ENCODE measurements around the gene PINLYP. TPM values are rescaled to one million over a fixed set of nuclear protein-coding genes. Genes with fewer than 3 reads are reported as not detected.

Gene PINLYP
- polyA plus RNA-seq, 3 donors: 0.83 to 1.3 (median 0.93) TPM

DNA sequence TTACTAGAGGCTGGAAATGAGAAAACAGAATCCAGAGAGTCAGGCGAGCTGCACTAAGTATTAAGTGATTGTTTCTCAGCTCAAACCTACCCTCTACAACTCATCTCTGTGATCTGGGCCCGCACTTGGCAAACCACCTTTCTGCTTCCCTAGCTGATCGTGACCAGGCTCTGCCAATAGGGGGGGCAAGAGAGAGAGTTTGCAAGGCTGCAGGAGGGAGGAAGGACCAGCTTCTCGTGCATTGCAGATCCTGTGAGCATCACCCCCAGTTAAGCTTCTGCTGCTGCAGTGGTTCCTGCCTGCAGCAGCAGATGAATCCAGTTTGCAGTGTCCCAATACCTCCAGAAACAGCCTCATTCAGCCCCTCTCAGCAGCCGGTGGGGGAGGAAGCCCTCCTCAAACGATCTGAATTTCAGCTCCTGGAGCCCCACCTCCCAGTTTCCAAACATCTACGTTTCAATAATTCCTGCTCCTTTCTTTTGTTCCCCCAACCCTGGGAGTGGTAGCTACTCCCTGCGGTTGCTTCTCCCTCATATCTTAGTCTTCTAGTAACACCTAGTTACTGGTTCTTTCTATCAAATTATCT is 20.3 kb upstream of the PINLYP start:
- peaks cover 51 to 78% of the 10 kb centered on the region in 2 donors for H3K36me3 ChIP-seq (replicated peaks in 1 of 2; ENCODE audit: control insufficient read depth in 1 of 2, insufficient read depth in 2 of 2, low read length in 2 of 2)
- H3K27ac ChIP-seq (ENCODE audit: low read depth in 1 of 2, low read length in 2 of 2): no peak overlapping the region
- peak; percentile 64 to 79 (median 66) for DNase-seq
- Mint-ChIP-seq H3K27ac (peak overlapping the region in 3 of 7 donors; percentile 14 to 78 (median 77)), H3K27me3 (ENCODE audit: low read depth in 3 of 3) (peaks cover 0 to 3% (median 0%) of the 10 kb centered on the region in 3 donors), H3K4me3 (no peak overlapping the region), H3K9me3 (no peaks in the 10 kb centered on the region), H3K4me1 (peaks cover under 1% of the 10 kb centered on the region), H3K36me3 (peaks cover 64 to 82% of the 10 kb centered on the region in 2 donors)
- no peaks in the 10 kb centered on the region for H3K4me1 ChIP-seq (ENCODE audit: control insufficient read depth in 1 of 2, insufficient read depth in 2 of 2, low read length in 2 of 2)
- H3K79me2 ChIP-seq (ENCODE audit: insufficient read depth, low read length): no peaks in the 10 kb centered on the region
- H4K20me1 ChIP-seq (ENCODE audit: insufficient read depth, low read length): no peaks in the 10 kb centered on the region
- no peak overlapping the region for H2AFZ ChIP-seq (ENCODE audit: insufficient read depth, low read depth, low read length, poor library complexity, severe bottlenecking)
- no peaks in the 10 kb centered on the region for H3K9me3 ChIP-seq (replicated peaks in 1 of 2; ENCODE audit: control insufficient read depth in 1 of 2, insufficient read depth in 1 of 2, low read length in 2 of 2)
- 19% methylated on average over 2 of the region's 8 CpGs for WGBS (ENCODE audit: insufficient coverage)
- H3K4me2 ChIP-seq (replicated peaks; ENCODE audit: extremely low read depth, low read length, poor library complexity, severe bottlenecking): no peak overlapping the region
- intact Hi-C loops (cut with micrococcal nuclease): loop anchor here (2.0 kb wide), 1 partner anchor 40 kb away; no protein-coding TSS in a partner anchor
- H3K4me3 ChIP-seq (replicated peaks in 1 of 3; ENCODE audit: low read depth in 2 of 3, low read length in 3 of 3): no peak overlapping the region
- no peaks in the 10 kb centered on the region for H3K27me3 ChIP-seq (ENCODE audit: control insufficient read depth in 2 of 2, insufficient read depth in 2 of 2, low read length in 2 of 2)
- TF ChIP-seq, protein P1, sequence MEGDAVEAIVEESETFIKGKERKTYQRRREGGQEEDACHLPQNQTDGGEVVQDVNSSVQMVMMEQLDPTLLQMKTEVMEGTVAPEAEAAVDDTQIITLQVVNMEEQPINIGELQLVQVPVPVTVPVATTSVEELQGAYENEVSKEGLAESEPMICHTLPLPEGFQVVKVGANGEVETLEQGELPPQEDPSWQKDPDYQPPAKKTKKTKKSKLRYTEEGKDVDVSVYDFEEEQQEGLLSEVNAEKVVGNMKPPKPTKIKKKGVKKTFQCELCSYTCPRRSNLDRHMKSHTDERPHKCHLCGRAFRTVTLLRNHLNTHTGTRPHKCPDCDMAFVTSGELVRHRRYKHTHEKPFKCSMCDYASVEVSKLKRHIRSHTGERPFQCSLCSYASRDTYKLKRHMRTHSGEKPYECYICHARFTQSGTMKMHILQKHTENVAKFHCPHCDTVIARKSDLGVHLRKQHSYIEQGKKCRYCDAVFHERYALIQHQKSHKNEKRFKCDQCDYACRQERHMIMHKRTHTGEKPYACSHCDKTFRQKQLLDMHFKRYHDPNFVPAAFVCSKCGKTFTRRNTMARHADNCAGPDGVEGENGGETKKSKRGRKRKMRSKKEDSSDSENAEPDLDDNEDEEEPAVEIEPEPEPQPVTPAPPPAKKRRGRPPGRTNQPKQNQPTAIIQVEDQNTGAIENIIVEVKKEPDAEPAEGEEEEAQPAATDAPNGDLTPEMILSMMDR (IDR thresholded peaks at IDR 0.05): peak; percentile 90
- H3K9ac ChIP-seq (ENCODE audit: insufficient read depth, low read length, poor library complexity, severe bottlenecking): no peak overlapping the region

DNA sequence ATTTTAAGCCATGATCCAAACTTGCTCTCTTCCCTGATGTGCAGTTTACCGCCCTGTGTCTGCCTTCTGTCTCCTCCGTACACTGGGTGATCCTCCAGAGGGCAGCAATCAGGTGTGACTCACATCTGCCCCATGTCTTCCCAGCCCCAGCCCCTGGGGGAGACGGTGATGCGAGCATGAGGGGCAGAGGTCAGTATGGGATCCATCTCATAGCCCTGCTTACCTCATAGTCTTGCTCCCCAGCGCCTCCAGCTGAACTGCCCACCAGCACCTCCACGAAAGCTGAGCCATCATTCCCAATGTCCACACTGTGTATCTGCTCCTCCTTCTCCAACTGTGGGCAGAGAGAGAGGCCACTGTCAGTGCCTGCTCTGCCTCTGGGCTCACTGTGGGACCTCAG is 14.9 kb upstream of the PINLYP start:
- 90% methylated on average over 6 of the region's 6 CpGs for WGBS (ENCODE audit: insufficient coverage)
- H3K36me3 Mint-ChIP-seq: peaks cover 41 to 58% of the 10 kb centered on the region in 2 donors
- Histone ChIP-seq H3K27ac (ENCODE audit: low read depth in 1 of 2, low read length in 2 of 2) (peak overlapping the region; percentile 6 to 94), H3K9me3 (replicated peaks in 1 of 2; ENCODE audit: control insufficient read depth in 1 of 2, insufficient read depth in 1 of 2, low read length in 2 of 2) (no peaks in the 10 kb centered on the region), H3K9ac (ENCODE audit: insufficient read depth, low read length, poor library complexity, severe bottlenecking) (no peak overlapping the region), H3K36me3 (replicated peaks in 1 of 2; ENCODE audit: control insufficient read depth in 1 of 2, insufficient read depth in 2 of 2, low read length in 2 of 2) (peaks cover 9 to 45% of the 10 kb centered on the region in 2 donors), H4K20me1 (ENCODE audit: insufficient read depth, low read length) (no peaks in the 10 kb centered on the region), H2AFZ (ENCODE audit: insufficient read depth, low read depth, low read length, poor library complexity, severe bottlenecking) (no peak overlapping the region), H3K4me2 (replicated peaks; ENCODE audit: extremely low read depth, low read length, poor library complexity, severe bottlenecking) (no peak overlapping the region), H3K79me2 (ENCODE audit: insufficient read depth, low read length) (peaks cover 20% of the 10 kb centered on the region), H3K4me1 (ENCODE audit: control insufficient read depth in 1 of 2, insufficient read depth in 2 of 2, low read length in 2 of 2) (peaks cover 24 to 27% of the 10 kb centered on the region in 2 donors), H3K27me3 (ENCODE audit: control insufficient read depth in 2 of 2, insufficient read depth in 2 of 2, low read length in 2 of 2) (no peaks in the 10 kb centered on the region), H3K4me3 (replicated peaks in 1 of 3; ENCODE audit: low read depth in 2 of 3, low read length in 3 of 3) (no peak overlapping the region)
- peak overlapping the region in 6 of 7 donors; percentile 54 to 95 (median 76) for H3K27ac Mint-ChIP-seq
- H3K4me3 Mint-ChIP-seq: no peak overlapping the region
- peaks cover 43% of the 10 kb centered on the region for H3K4me1 Mint-ChIP-seq
- TF ChIP-seq, protein P1 (IDR thresholded peaks at IDR 0.05): no peak
- intact Hi-C loops (cut with micrococcal nuclease): no loop called here
- H3K27me3 Mint-ChIP-seq (ENCODE audit: low read depth in 3 of 3): peaks cover 0 to 4% (median 0%) of the 10 kb centered on the region in 3 donors
- peak in 1 of 3 donors; percentile 47 for DNase-seq
- peaks cover 0 to 3% (median 0%) of the 10 kb centered on the region in 7 donors for H3K9me3 Mint-ChIP-seq

Data from CD14-positive monocyte (primary cell).